ENCODE data around the gene PARG. TPM values are rescaled to one million over a fixed set of nuclear protein-coding genes. Genes with fewer than 3 reads are reported as not detected.
A peak's percentile ranks its signal among the peaks of the same experiment; 100 is the strongest.

PARG gene
- total RNA-seq, 1 donor from 2014 or later = 24.2 TPM

GRCh38 chr10:49833168-49833567, 108.7 kb downstream of the PARG start:
- TF ChIP-seq CTCF (IDR thresholded peaks at IDR 0.05) = no peak
- ATAC-seq = no peak
- DNase-seq = no peak
- Histone ChIP-seq H3K4me1 (no peaks in the 10 kb centered on the region), H3K4me3 (no peak overlapping the region), H3K27me3 (ENCODE audit: low read depth) (no peaks in the 10 kb centered on the region), H3K9me3 (no peaks in the 10 kb centered on the region), H3K27ac (no peak overlapping the region), H3K36me3 (peaks cover 37% of the 10 kb centered on the region)
- intact Hi-C loops (cut with DNase I) = no loop called here

- H3K9me3 ChIP-seq = no peaks in the 10 kb centered on the region
- no peak overlapping the region for H3K27ac ChIP-seq
- no peaks in the 10 kb centered on the region for H3K27me3 ChIP-seq (ENCODE audit: low read depth)
- TF ChIP-seq CTCF (IDR thresholded peaks at IDR 0.05) = no peak
- H3K4me1 ChIP-seq = no peaks in the 10 kb centered on the region
- intact Hi-C loops (cut with DNase I) = no loop called here
- H3K36me3 ChIP-seq = peaks cover 40% of the 10 kb centered on the region
- no peak overlapping the region for H3K4me3 ChIP-seq
- ATAC-seq (peak in 1 of 2 donors; percentile 21), DNase-seq (no peak)
Measured at GRCh38 chr10:49831352-49832035, 110.3 kb downstream of the PARG start.

- H3K27me3 ChIP-seq (ENCODE audit: low read depth) = no peaks in the 10 kb centered on the region
- H3K4me3 ChIP-seq = no peak overlapping the region
- DNase-seq (no peak), ATAC-seq (no peak)
- no peak for TF ChIP-seq CTCF (IDR thresholded peaks at IDR 0.05)
- H3K27ac ChIP-seq = no peak overlapping the region
- H3K9me3 ChIP-seq = no peaks in the 10 kb centered on the region
- no peaks in the 10 kb centered on the region for H3K4me1 ChIP-seq
- intact Hi-C loops (cut with DNase I) = no loop called here
- peaks cover 42% of the 10 kb centered on the region for H3K36me3 ChIP-seq
Measured at GRCh38 chr10:49830846-49831245, 111.0 kb downstream of the PARG start.

GRCh38 chr10:49830016-49830415, 111.8 kb downstream of the PARG start:
- ATAC-seq = no peak
- Histone ChIP-seq H3K9me3 (no peaks in the 10 kb centered on the region), H3K4me3 (no peak overlapping the region), H3K4me1 (no peaks in the 10 kb centered on the region), H3K27me3 (ENCODE audit: low read depth) (no peaks in the 10 kb centered on the region), H3K27ac (no peak overlapping the region), H3K36me3 (peaks cover 48% of the 10 kb centered on the region)
- no peak for TF ChIP-seq CTCF (IDR thresholded peaks at IDR 0.05)
- intact Hi-C loops (cut with DNase I) = no loop called here
- DNase-seq = no peak

GRCh38 chr10:49827297-49827696, 114.5 kb downstream of the PARG start:
- H3K36me3 ChIP-seq = peaks cover 41% of the 10 kb centered on the region
- H3K4me1 ChIP-seq = no peaks in the 10 kb centered on the region
- ATAC-seq = no peak
- H3K9me3 ChIP-seq = no peaks in the 10 kb centered on the region
- no peak overlapping the region for H3K4me3 ChIP-seq
- H3K27ac ChIP-seq = no peak overlapping the region
- H3K27me3 ChIP-seq (ENCODE audit: low read depth) = no peaks in the 10 kb centered on the region
- DNase-seq = no peak
- intact Hi-C loops (cut with DNase I) = no loop called here
- no peak for TF ChIP-seq CTCF (IDR thresholded peaks at IDR 0.05)
